GM12878 (cell line): ENCODE results near the gene GRK1. TPM values are rescaled to one million over a fixed set of nuclear protein-coding genes. Genes with fewer than 3 reads are reported as not detected.

Source experiments
- ATAC-seq: fragments of 200-7000 bp; cut with Tn5 transposase; 3 replicates; pipeline ENCODE4 v1.9.1; 2020; ENCODE audit warnings: mild to moderate bottlenecking, moderate library complexity
- BruUV-seq: library from RNA; stranded (reverse); fragments of 400-500 nt; replicated peaks from 2 replicates; lab custom pipeline; 2021; lab: Mats Ljungman, UMichigan
- CTCF ChIA-PET: fragments of 300-600 bp; sonication (Branson Sonifier 250); formaldehyde crosslinking; extraction: SDS; loops from one replicate; lab custom pipeline; 2021; ENCODE audit warnings: inconsistent platforms; lab: Yijun Ruan, JAX
- POLR2A ChIA-PET: fragments of 350-600 bp; formaldehyde crosslinking; extraction: SDS; loops from one replicate; lab custom pipeline; 2021; ENCODE audit warnings: inconsistent platforms; lab: Charles Lee
- RAD21 ChIA-PET: fragments of 300-600 bp; sonication (Branson Sonifier 250); formaldehyde crosslinking; loops from one replicate; lab custom pipeline; 2023; ENCODE audit warnings: antibody characterized with exemption; ENCODE audit not compliant: unreplicated experiment; lab: Charles Lee
- SMC1A ChIA-PET: fragments of 300-600 bp; sonication (Branson Sonifier 250); formaldehyde crosslinking; loops from one replicate; lab custom pipeline; 2023; ENCODE audit not compliant: unreplicated experiment, uncharacterized antibody; lab: Charles Lee
- DNase-seq: peaks from one replicate; pipeline ENCODE4 v3.0.0-alpha.2; 2011; ENCODE audit warnings: low read depth, low spot score
- FAIRE-seq: peaks from 3 replicates; lab custom pipeline; 2011; peaks lifted over from hg19 to GRCh38; lab: Jason Lieb, UNC
- H2AFZ ChIP-seq: 2 replicates; pipeline ENCODE4 v1.6.0; 2011; ENCODE audit warnings: low read depth, low read length, control low read depth; ENCODE audit not compliant: control insufficient read depth
- H3K27ac ChIP-seq: 2 replicates; pipeline ENCODE4 v1.5.1; 2011; ENCODE audit warnings: control low read depth; ENCODE audit not compliant: control insufficient read depth, insufficient read depth
- H3K27me3 ChIP-seq, 2 experiments: replicated peaks in 1 of 2; 2 replicates each; pipeline versions ENCODE4 v1.6.0 to v1.6.1; 2011; ENCODE audit warnings: low read length in 1 of 2; ENCODE audit not compliant: control insufficient read depth in 2 of 2, insufficient read depth in 2 of 2
- H3K36me3 ChIP-seq, 2 experiments: 2 replicates each; pipeline ENCODE4 v1.5.1; 2011; ENCODE audit warnings: low read length in 1 of 2; ENCODE audit not compliant: control insufficient read depth in 2 of 2, insufficient read depth in 2 of 2
- H3K4me1 ChIP-seq: 2 replicates; pipeline ENCODE4 v1.6.1; 2011; ENCODE audit warnings: mild to moderate bottlenecking, low read length, moderate library complexity, mixed read lengths; ENCODE audit not compliant: control insufficient read depth, insufficient read depth
- H3K4me2 ChIP-seq: 2 replicates; pipeline ENCODE4 v1.6.0; 2011; ENCODE audit warnings: control low read depth; ENCODE audit not compliant: control insufficient read depth, insufficient read depth
- H3K4me3 ChIP-seq: fragments of 200-600 bp; sonication (generic); 2 replicates; pipeline ENCODE4 v1.5.1; 2016
- H3K79me2 ChIP-seq: 2 replicates; pipeline ENCODE4 v1.6.0; 2011; ENCODE audit warnings: low read length; ENCODE audit not compliant: control insufficient read depth, insufficient read depth
- H3K9ac ChIP-seq: 2 replicates; pipeline ENCODE4 v1.8.0; 2011; ENCODE audit warnings: low read length, control low read depth, mixed read lengths; ENCODE audit not compliant: control insufficient read depth, insufficient read depth
- H3K9me3 ChIP-seq: replicated peaks from 3 replicates; pipeline ENCODE4 v1.5.1; 2011; ENCODE audit warnings: mild to moderate bottlenecking, low read length; ENCODE audit not compliant: control insufficient read depth, insufficient read depth
- H4K20me1 ChIP-seq: 2 replicates; pipeline ENCODE4 v1.6.0; 2011; ENCODE audit not compliant: control insufficient read depth, insufficient read depth
- NR2C2 ChIP-seq: IDR thresholded peaks from 2 replicates; pipeline ENCODE4 v1.6.1; 2011; ENCODE audit warnings: borderline replicate concordance, low read depth; ENCODE audit not compliant: control insufficient read depth, insufficient read length
- ZNF207 ChIP-seq: fragments of 450-650 bp; IDR thresholded peaks from 2 replicates; pipeline ENCODE4 v1.6.1; 2014; ENCODE audit warnings: antibody characterized with exemption, mild to moderate bottlenecking, borderline replicate concordance
- WGBS: methylation state at CpG from one replicate; pipeline ENCODE4 v1.1.6; 2016; ENCODE audit warnings: low lambda C conversion rate; ENCODE audit not compliant: insufficient replicate concordance, insufficient coverage; ENCODE audit errors: missing lambda C conversion rate; 5-methylcytosine and 5-hydroxymethylcytosine counted together
- in situ Hi-C: fragments of 300-500 bp; cut with MboI; formaldehyde crosslinking; loops from 9 replicates; pipeline ENCODE4 v1.14.3; 2018; ENCODE audit warnings: mixed read lengths
- intact Hi-C: fragments of 100-400 bp; cut with micrococcal nuclease; formaldehyde crosslinking; loops from one replicate; pipeline ENCODE4 v1.14.2; 2022; ENCODE audit not compliant: unreplicated experiment
- polyA plus RNA-seq, 11 experiments: library from polyadenylated mRNA; depleted of rRNA in 4 of 11; unstranded in 6 of 11; stranded (reverse) in 5 of 11; fragments of >200 nt; fragmentation: Nextera tagmentation in 4 of 11; fragmentation: Illumina TruSeq in 1 of 11; extraction: Ambion mirVana in 4 of 11; extraction: Trizol in 1 of 11; gene quantifications; 1 replicate in 1 of 11; 2 replicates in 10 of 11; pipeline versions ENCODE4 v1.2.1 to v1.2.3, GENCODE V29; 2011 to 2016; ENCODE audit warnings: inconsistent platforms in 2 of 11, missing spikeins in 2 of 11, low read depth in 1 of 11
- total RNA-seq, 4 experiments: library from RNA; depleted of rRNA in 3 of 4; stranded (reverse); fragments of >200 nt in 3 of 4; fragmentation: Illumina TruSeq in 1 of 4; extraction: Trizol in 1 of 4; gene quantifications; 2 replicates each; pipeline versions ENCODE4 v1.2.1 to v1.2.3, GENCODE V29; 2013 to 2021
- TF ChIP-seq, protein P1 (sequence below): fragments of 450-650 bp; IDR thresholded peaks from 2 replicates; pipeline ENCODE4 v1.6.1; 2017; ENCODE audit warnings: mild to moderate bottlenecking, low read depth, inconsistent platforms; ENCODE audit not compliant: poor library complexity, severe bottlenecking
- TF ChIP-seq, protein P2 (sequence below): fragments of 450-650 bp; IDR thresholded peaks from 2 replicates; pipeline ENCODE4 v1.6.1; 2014; ENCODE audit warnings: mild to moderate bottlenecking
- TF ChIP-seq, protein P3 (sequence below): IDR thresholded peaks from 2 replicates; pipeline ENCODE4 v1.6.1; 2012; ENCODE audit warnings: low read length, inconsistent platforms

GRK1 gene
- total and polyA plus RNA-seq, 10 of the 15 experiments (the other 5 are each of a cell fraction or from before 2014, with no cell fraction given): under 0.01 to 0.04 TPM; not detected in 8

DNA sequence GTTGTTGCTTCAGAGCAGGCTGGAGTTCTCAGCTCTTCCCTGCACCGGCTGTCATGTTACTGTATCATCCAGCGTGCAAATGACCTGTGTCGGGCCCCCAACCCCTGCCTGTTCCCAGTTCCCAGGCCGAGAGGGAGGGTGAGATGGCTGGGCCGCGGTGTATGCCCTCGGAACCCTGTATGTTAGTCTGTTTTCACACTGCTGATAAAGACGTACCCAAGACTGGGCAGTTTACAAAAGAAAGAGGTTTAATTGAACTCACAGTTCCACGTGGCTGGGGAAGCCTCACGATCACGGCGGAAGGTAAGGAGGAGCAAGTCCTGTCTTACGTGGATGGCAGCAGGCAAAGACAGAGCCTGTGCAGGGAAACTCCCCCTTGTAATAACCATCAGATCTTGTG, 102.9 kb downstream of the GRK1 start:
- intact Hi-C loops (no loop called here), in situ Hi-C loops (no loop called here)
- TF ChIP-seq, protein P1, sequence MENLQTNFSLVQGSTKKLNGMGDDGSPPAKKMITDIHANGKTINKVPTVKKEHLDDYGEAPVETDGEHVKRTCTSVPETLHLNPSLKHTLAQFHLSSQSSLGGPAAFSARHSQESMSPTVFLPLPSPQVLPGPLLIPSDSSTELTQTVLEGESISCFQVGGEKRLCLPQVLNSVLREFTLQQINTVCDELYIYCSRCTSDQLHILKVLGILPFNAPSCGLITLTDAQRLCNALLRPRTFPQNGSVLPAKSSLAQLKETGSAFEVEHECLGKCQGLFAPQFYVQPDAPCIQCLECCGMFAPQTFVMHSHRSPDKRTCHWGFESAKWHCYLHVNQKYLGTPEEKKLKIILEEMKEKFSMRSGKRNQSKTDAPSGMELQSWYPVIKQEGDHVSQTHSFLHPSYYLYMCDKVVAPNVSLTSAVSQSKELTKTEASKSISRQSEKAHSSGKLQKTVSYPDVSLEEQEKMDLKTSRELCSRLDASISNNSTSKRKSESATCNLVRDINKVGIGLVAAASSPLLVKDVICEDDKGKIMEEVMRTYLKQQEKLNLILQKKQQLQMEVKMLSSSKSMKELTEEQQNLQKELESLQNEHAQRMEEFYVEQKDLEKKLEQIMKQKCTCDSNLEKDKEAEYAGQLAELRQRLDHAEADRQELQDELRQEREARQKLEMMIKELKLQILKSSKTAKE: no peak
- Histone ChIP-seq H3K9ac (no peak overlapping the region), H3K79me2 (no peaks in the 10 kb centered on the region), H3K27ac (no peak overlapping the region), H4K20me1 (no peaks in the 10 kb centered on the region), H3K4me3 (no peak overlapping the region), H3K4me2 (no peak overlapping the region), H3K27me3 (no peaks in the 10 kb centered on the region; a peak in 1 of 4 replicates), H3K9me3 (no peaks in the 10 kb centered on the region), H2AFZ (no peak overlapping the region), H3K36me3 (no peaks in the 10 kb centered on the region), H3K4me1 (no peaks in the 10 kb centered on the region)
- ATAC-seq: no peak
- BruUV-seq: no TSS peak
- ChIA-PET CTCF (no interaction called here), POLR2A (no interaction called here), RAD21 (no interaction called here), SMC1A (no interaction called here)
- WGBS: 58% methylated on average over 13 of the region's 13 CpGs
- no peak for FAIRE-seq
- DNase-seq: no peak

DNA sequence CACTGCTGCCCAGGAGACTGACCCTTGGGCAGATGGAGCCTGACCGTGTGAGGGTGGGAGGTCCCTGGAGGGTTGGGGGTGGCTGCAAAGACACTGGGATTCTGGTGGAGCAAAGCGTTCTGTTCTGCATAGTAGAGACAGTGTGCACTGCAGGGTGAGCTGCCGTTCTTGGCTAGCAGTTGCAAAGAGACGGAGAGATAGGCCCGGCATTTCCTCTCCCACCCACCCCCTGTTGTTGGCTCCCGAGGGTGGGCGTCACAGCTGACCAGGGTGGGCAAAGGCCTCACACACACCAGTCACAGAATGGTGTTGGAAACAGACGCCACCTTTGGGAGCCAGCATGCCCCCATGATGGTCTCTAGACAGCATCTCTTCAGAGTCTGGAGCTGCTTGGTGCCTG, 103.4 kb downstream of the GRK1 start:
- CTCF ChIA-PET: no interaction called here
- Histone ChIP-seq H3K9me3 (no peaks in the 10 kb centered on the region), H2AFZ (no peak overlapping the region), H3K9ac (no peak overlapping the region), H3K79me2 (no peaks in the 10 kb centered on the region), H4K20me1 (no peaks in the 10 kb centered on the region), H3K27me3 (no peaks in the 10 kb centered on the region; a peak in 1 of 4 replicates), H3K4me3 (no peak overlapping the region), H3K4me2 (no peak overlapping the region), H3K36me3 (no peaks in the 10 kb centered on the region), H3K27ac (no peak overlapping the region), H3K4me1 (no peaks in the 10 kb centered on the region)
- BruUV-seq: no TSS peak
- in situ Hi-C loops (no loop called here), intact Hi-C loops (no loop called here)
- whole genome bisulfite sequencing: 29% methylated on average over 8 of the region's 8 CpGs
- FAIRE-seq (no peak), ATAC-seq (no peak), DNase-seq (no peak)
- RAD21 ChIA-PET: no interaction called here
- SMC1A ChIA-PET: no interaction called here
- POLR2A ChIA-PET: no interaction called here
- TF ChIP-seq, protein P1: no peak
- TF ChIP-seq NR2C2 (no peak), ZNF207 (no peak)
- TF ChIP-seq, protein P2, sequence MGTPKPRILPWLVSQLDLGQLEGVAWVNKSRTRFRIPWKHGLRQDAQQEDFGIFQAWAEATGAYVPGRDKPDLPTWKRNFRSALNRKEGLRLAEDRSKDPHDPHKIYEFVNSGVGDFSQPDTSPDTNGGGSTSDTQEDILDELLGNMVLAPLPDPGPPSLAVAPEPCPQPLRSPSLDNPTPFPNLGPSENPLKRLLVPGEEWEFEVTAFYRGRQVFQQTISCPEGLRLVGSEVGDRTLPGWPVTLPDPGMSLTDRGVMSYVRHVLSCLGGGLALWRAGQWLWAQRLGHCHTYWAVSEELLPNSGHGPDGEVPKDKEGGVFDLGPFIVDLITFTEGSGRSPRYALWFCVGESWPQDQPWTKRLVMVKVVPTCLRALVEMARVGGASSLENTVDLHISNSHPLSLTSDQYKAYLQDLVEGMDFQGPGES: no peak
- TF ChIP-seq, protein P3, sequence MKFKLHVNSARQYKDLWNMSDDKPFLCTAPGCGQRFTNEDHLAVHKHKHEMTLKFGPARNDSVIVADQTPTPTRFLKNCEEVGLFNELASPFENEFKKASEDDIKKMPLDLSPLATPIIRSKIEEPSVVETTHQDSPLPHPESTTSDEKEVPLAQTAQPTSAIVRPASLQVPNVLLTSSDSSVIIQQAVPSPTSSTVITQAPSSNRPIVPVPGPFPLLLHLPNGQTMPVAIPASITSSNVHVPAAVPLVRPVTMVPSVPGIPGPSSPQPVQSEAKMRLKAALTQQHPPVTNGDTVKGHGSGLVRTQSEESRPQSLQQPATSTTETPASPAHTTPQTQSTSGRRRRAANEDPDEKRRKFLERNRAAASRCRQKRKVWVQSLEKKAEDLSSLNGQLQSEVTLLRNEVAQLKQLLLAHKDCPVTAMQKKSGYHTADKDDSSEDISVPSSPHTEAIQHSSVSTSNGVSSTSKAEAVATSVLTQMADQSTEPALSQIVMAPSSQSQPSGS: no peak
